T-helper 2 cell treated with Interferon-gamma antibody and Interleukin-4, amounts not matched to agents 5 μg/mL and 100 μg/mL, for 36 hours (primary cell): Measurements from ENCODE around the gene GDAP2.
"Not testable (repeated sequence)": the region's sequence is repeated elsewhere in the genome, so short reads cannot be mapped to it uniquely, and the experiment has no call there.

Experiments used
- DNase-seq: peaks from one replicate; pipeline ENCODE4 v3.0.0; 2021; ENCODE audit warnings: low spot score
- H3K27ac Mint-ChIP-seq: one replicate; pipeline ENCODE4 v1.8.0; 2021; ENCODE audit warnings: mild to moderate bottlenecking, mixed read lengths
- H3K27me3 Mint-ChIP-seq: one replicate; pipeline ENCODE4 v1.8.0; 2021; ENCODE audit warnings: low read depth, mixed read lengths
- H3K36me3 Mint-ChIP-seq: one replicate; pipeline ENCODE4 v1.8.0; 2021; ENCODE audit warnings: low read depth, mixed read lengths
- H3K4me1 Mint-ChIP-seq: one replicate; pipeline ENCODE4 v1.8.0; 2021; ENCODE audit warnings: low read depth, mixed read lengths
- H3K4me3 Mint-ChIP-seq: one replicate; pipeline ENCODE4 v1.8.0; 2022; ENCODE audit warnings: mild to moderate bottlenecking, moderate library complexity, mixed read lengths
- H3K9me3 Mint-ChIP-seq: one replicate; pipeline ENCODE4 v1.8.0; 2021; ENCODE audit warnings: mixed read lengths

The GDAP2 gene

GRCh38 chr1:117886101-117886795 is 43.2 kb downstream of the GDAP2 start:
- peaks cover 11% of the 10 kb centered on the region for H3K36me3 Mint-ChIP-seq

GRCh38 chr1:117883616-117884015 is 45.8 kb downstream of the GDAP2 start:
- no peak for DNase-seq

More at GRCh38 chr1:117886101-117886795, 43.2 kb downstream of the GDAP2 start:
- Mint-ChIP-seq H3K9me3 (no peaks in the 10 kb centered on the region), H3K27me3 (no peaks in the 10 kb centered on the region), H3K4me3 (no peak overlapping the region), H3K27ac (no peak overlapping the region), H3K4me1 (peaks cover 5% of the 10 kb centered on the region)
- DNase-seq = no peak

GRCh38 chr1:117879284-117879683 is 50.1 kb downstream of the GDAP2 start:
- peaks cover 35% of the 10 kb centered on the region for H3K36me3 Mint-ChIP-seq

More at GRCh38 chr1:117883616-117884015, 45.8 kb downstream of the GDAP2 start:
- peaks cover 5% of the 10 kb centered on the region for H3K4me1 Mint-ChIP-seq
- H3K27me3 Mint-ChIP-seq = no peaks in the 10 kb centered on the region
- no peaks in the 10 kb centered on the region for H3K9me3 Mint-ChIP-seq
- H3K36me3 Mint-ChIP-seq = peaks cover 16% of the 10 kb centered on the region
- H3K27ac Mint-ChIP-seq = no peak overlapping the region
- H3K4me3 Mint-ChIP-seq = no peak overlapping the region

DNA sequence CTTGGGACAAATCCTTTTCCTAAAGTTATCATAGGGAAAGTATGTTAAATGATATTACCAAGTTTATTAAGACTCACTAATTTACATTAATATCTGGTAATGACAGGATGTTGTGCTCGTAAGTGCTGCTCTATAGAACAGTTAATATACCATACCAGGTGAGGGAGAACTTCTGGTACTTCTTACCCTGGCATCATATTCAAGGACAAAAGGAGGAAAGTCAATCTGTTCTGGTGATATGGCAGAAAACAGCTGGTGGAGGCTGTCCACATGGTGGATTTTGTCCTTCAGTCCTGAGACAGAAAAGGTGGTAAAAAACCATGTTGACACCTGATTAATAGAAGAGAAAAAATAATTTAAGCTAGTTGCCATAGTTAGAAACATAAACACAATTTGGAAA is 51.6 kb downstream of the GDAP2 start:
- Mint-ChIP-seq H3K4me3 (no peak overlapping the region), H3K9me3 (no peaks in the 10 kb centered on the region), H3K27me3 (no peaks in the 10 kb centered on the region), H3K4me1 (no peaks in the 10 kb centered on the region), H3K36me3 (peaks cover 46% of the 10 kb centered on the region), H3K27ac (no peak overlapping the region)
- no peak for DNase-seq

More at GRCh38 chr1:117879284-117879683, 50.1 kb downstream of the GDAP2 start:
- Mint-ChIP-seq H3K9me3 (no peaks in the 10 kb centered on the region), H3K4me3 (no peak overlapping the region), H3K27ac (no peak overlapping the region), H3K4me1 (no peaks in the 10 kb centered on the region), H3K27me3 (no peaks in the 10 kb centered on the region)
- DNase-seq = no peak

GRCh38 chr1:117871013-117871412 is 58.4 kb downstream of the GDAP2 start:
- Mint-ChIP-seq H3K9me3 (no peaks in the 10 kb centered on the region), H3K36me3 (peaks cover 67% of the 10 kb centered on the region), H3K4me3 (no peak overlapping the region), H3K27ac (no peak overlapping the region), H3K4me1 (no peaks in the 10 kb centered on the region), H3K27me3 (no peaks in the 10 kb centered on the region)
- no peak for DNase-seq

DNA sequence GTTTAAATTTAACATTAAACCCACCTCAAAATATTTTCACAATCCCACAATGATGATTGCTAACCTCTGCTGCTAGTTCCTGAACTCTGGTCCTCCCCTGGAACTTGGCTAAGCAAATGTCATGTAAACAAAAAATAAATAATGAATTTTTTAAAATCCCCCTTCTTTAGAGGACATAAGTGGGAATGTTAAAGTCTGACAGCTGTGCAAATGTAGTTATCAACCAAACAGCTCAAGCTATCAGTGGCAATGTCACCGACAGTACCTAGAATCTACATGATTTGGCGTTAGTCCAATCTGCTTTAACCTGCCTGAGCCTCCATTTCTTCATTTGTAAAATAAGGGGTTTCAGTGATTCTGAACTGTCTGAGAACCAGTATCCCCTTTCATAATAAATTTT is 67.7 kb downstream of the GDAP2 start:
- no peak overlapping the region for H3K27ac Mint-ChIP-seq
- H3K4me1 Mint-ChIP-seq = no peaks in the 10 kb centered on the region
- no peak for DNase-seq
- H3K4me3 Mint-ChIP-seq = no peak overlapping the region
- peaks cover 9% of the 10 kb centered on the region for H3K36me3 Mint-ChIP-seq
- no peaks in the 10 kb centered on the region for H3K9me3 Mint-ChIP-seq
- no peaks in the 10 kb centered on the region for H3K27me3 Mint-ChIP-seq

DNA sequence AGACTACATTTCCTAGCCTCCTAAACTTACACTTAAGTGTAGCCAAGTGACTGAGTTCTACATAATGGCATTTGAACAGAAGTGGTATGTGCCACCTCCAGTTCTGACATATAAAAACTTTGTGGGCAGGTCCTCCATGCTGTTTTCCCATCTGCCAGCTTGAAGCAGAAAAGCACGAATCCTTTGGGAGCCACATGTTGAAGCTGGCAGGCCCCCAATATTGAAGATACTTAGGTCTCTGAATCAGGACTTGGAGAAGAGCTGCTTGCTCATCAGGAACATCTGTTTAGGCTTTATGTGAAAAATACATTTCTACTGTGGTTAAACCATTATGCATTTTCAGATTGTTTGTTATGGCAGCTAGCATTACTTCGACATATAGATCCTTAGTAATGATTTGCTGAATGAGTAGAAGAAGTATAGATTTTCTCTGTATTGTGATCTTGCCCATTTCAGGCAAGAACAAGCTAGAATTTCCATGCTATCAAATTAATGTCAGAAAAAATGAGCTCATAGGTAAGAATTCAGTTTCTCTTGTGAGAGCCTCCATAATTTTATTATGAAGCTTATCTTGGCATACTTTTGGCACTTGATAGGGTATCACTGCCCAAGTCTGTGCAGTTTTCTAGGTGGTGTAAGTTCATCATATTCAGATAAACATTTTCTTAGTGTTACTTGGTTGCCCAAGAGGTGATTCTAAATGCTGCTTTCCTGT is 68.4 kb downstream of the GDAP2 start:
- Mint-ChIP-seq H3K27me3 (no peaks in the 10 kb centered on the region), H3K36me3 (peaks cover 5% of the 10 kb centered on the region), H3K27ac (no peak overlapping the region), H3K9me3 (no peaks in the 10 kb centered on the region), H3K4me1 (no peaks in the 10 kb centered on the region), H3K4me3 (no peak overlapping the region)
- no peak for DNase-seq

DNA sequence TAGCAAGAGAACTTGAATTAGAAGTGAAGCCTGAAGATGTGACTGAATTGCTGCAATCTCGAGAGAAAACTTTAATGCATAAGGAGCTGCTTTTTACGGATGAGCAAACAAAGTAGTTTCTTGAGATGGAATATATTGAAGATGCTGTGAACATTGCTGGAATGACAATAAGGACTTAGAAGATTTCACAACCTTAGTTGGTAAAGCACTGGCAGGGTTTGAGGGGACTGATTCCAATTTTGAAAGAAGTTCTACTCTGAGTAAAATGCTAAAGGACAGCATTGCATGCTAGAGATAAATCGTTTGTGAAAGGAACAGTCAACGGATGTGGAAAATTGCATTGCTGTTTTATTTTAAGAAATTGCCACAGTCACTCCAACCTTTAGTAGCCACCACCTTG is 69.5 kb downstream of the GDAP2 start:
- H3K9me3 Mint-ChIP-seq = no peaks in the 10 kb centered on the region

GRCh38 chr1:117857418-117857817 is 72.0 kb downstream of the GDAP2 start:
- H3K9me3 Mint-ChIP-seq = no peaks in the 10 kb centered on the region
- H3K27ac Mint-ChIP-seq = no peak overlapping the region
- no peaks in the 10 kb centered on the region for H3K4me1 Mint-ChIP-seq
- H3K36me3 Mint-ChIP-seq = no peaks in the 10 kb centered on the region
- no peaks in the 10 kb centered on the region for H3K27me3 Mint-ChIP-seq
- no peak overlapping the region for H3K4me3 Mint-ChIP-seq
- DNase-seq = no peak

More for the DNA sequence above, 69.5 kb downstream of the GDAP2 start:
- Mint-ChIP-seq H3K27me3 (no peaks in the 10 kb centered on the region), H3K4me3 (no peak overlapping the region), H3K36me3 (no peaks in the 10 kb centered on the region), H3K4me1 (no peaks in the 10 kb centered on the region), H3K27ac (no peak overlapping the region)
- DNase-seq = no peak

GRCh38 chr1:117852853-117853553 is 76.4 kb downstream of the GDAP2 start:
- no peak for DNase-seq
- no peaks in the 10 kb centered on the region for H3K27me3 Mint-ChIP-seq
- H3K9me3 Mint-ChIP-seq = no peaks in the 10 kb centered on the region
- no peak overlapping the region for H3K4me3 Mint-ChIP-seq
- H3K4me1 Mint-ChIP-seq = no peaks in the 10 kb centered on the region
- no peak overlapping the region for H3K27ac Mint-ChIP-seq
- no peaks in the 10 kb centered on the region for H3K36me3 Mint-ChIP-seq

DNA sequence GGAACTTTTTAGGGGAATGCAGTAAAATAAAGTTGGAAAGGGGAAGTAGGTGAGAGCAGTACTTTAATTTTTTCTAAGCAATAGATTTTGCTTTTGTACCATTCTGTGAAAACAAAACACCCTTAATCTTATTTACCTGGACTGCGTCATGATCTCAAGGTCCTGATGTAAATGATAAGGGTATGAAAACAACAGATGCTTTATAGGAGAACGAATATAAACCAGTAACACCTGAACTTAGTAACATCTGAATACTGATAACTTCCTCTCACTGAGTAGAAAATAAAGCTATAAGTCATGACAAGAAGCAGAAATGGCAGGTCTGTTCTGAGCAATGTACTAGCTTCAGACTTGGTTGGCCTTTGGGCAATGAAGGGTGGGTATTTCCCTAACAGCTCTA is 77.7 kb downstream of the GDAP2 start:
- Mint-ChIP-seq H3K36me3 (no peaks in the 10 kb centered on the region), H3K9me3 (no peaks in the 10 kb centered on the region), H3K4me1 (no peaks in the 10 kb centered on the region), H3K4me3 (no peak overlapping the region), H3K27me3 (no peaks in the 10 kb centered on the region), H3K27ac (no peak overlapping the region)
- no peak for DNase-seq

DNA sequence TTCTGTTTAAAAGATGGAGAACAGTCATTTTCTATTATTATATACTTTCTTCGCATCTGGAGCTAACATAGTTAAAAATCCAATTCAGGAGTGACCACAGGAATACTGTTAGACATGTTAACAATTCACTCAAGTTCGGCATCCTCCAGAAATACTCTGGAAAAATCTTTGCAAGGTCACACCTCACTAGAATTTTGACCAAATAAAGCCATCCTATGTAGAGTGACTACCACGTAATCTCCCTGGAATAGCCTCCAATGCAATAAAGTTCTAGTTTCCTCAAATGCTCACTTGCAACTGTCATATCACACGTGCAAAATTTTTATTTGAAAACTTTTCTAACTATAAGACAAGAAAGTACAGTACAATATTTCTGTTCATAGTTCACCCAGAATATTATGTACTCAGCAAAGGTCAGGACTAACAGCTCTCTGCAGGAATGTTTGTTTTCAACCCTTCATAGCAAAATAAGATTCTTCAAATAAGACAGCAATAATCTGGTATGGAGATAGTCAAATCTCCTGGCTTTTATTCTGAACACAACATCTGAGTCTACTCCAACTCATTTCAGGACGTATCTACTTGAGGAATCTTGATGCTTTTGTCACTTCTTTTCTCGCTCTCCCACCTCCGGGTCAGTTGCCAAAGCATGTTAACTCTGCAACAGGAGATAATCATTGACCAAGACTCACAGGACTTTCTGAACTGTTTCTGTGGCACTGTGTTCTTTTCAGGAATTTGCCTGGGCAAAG is 82.6 kb downstream of the GDAP2 start:
- H3K4me3 Mint-ChIP-seq = no peak overlapping the region
- no peaks in the 10 kb centered on the region for H3K36me3 Mint-ChIP-seq
- H3K4me1 Mint-ChIP-seq = no peaks in the 10 kb centered on the region
- no peaks in the 10 kb centered on the region for H3K27me3 Mint-ChIP-seq
- no peak for DNase-seq
- H3K27ac Mint-ChIP-seq = no peak overlapping the region
- peaks cover 20% of the 10 kb centered on the region for H3K9me3 Mint-ChIP-seq

GRCh38 chr1:117844478-117844877 is 84.9 kb downstream of the GDAP2 start:
- not testable (repeated sequence) for H3K27me3 Mint-ChIP-seq, H3K4me1 Mint-ChIP-seq, H3K27ac Mint-ChIP-seq, H3K4me3 Mint-ChIP-seq, H3K36me3 Mint-ChIP-seq, DNase-seq
- peaks cover 20% of the 10 kb centered on the region for H3K9me3 Mint-ChIP-seq

DNA sequence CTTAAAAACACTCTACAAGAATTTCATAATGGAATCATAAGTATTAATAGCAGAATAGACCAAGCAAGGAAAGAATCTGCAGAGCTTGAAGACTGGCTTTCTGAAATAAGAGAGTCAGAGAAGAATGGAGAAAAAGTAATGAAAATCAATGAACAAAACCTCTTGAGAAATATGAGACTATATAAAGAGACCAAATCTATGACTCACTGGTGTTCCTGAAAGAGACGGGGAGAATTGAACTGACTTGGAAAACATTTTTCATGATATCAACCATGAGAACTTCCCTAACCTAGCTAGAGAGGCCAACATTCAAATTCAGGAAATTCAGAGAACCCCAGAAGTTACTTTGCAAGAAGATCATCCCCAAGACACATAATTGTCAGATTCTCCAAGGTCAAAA is 85.6 kb downstream of the GDAP2 start:
- Mint-ChIP-seq H3K4me3 (no peak overlapping the region), H3K9me3 (peaks cover 20% of the 10 kb centered on the region), H3K27ac (no peak overlapping the region), H3K27me3 (no peaks in the 10 kb centered on the region), H3K36me3 (no peaks in the 10 kb centered on the region), H3K4me1 (no peaks in the 10 kb centered on the region)
- no peak for DNase-seq
